Activated T-cell treated with anti-CD3 and anti-CD28 coated beads for 24 hours (primary cell): ENCODE measurements around the gene OR5T2.
"Not testable (repeated sequence)": the region's sequence is repeated elsewhere in the genome, so short reads cannot be mapped to it uniquely, and the experiment has no call there.

Source experiments
- DNase-seq: peaks from one replicate; pipeline ENCODE4 v3.0.0-alpha.2; 2020; ENCODE audit warnings: low read depth

The OR5T2 gene

GRCh38 chr11:56234155-56234554 lies at the start of gene OR5T2:
TSS of gene OR5T2 (minus strand) at chr11:56234255. CDS start at chr11:56233062, 1,193 bp downstream.
- DNase-seq = no peak

GRCh38 chr11:56273854-56274253 lies 39.8 kb upstream of the OR5T2 start, which contains the start of gene OR5T1:
TSS of gene OR5T1 (plus strand) at chr11:56274154. CDS start at chr11:56275639, 1,485 bp downstream.
- DNase-seq = no peak

DNA sequence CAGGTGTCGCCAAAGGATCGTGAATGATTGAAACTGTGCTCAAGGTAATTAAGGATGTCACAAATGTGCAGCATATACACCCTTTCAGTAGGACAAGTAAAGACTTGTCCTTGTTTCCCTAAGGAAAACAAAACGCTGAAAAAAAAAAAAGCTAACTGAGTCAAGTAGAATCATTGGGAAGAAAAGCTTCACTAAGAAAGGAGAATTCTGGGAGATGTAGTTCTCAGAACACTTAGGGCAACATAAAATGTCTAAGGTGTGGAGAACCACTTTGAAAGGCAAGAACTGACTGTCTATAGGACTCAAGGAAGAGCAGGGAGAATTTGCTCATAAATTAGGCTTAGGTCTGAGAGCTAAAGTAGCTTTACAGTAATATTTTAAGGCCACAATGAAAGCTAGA lies 37.0 kb upstream of the OR5T2 start:
- DNase-seq = no peak

GRCh38 chr11:56251954-56252353 lies 17.9 kb upstream of the OR5T2 start, which contains the start of gene OR5T3:
TSS of gene OR5T3 (plus strand) at chr11:56252254. CDS start at chr11:56252254, 0 bp downstream.
- no peak for DNase-seq

DNA sequence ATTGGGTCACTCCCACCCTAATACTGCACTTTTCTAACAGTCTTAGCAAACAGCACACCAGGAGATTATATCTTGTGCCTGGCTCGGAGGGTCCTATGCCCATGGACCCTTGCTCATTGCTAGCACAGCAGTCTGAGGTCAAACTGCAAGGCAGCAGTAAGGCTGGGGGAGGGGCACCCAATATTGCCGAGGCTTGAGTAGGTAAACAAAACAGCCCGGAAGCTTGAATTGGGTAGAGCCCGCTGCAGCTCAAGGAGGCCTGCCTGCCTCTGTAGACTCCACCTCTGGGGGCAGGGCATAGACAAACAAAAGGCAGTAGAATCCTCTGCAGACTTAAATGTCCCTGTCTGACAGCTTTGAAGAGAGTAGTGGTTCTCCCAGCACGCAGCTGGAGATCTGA lies 14.3 kb downstream of the OR5T2 start:
- DNase-seq = not testable (repeated sequence)

GRCh38 chr11:56214537-56214936 lies 19.5 kb downstream of the OR5T2 start:
- DNase-seq = no peak

DNA sequence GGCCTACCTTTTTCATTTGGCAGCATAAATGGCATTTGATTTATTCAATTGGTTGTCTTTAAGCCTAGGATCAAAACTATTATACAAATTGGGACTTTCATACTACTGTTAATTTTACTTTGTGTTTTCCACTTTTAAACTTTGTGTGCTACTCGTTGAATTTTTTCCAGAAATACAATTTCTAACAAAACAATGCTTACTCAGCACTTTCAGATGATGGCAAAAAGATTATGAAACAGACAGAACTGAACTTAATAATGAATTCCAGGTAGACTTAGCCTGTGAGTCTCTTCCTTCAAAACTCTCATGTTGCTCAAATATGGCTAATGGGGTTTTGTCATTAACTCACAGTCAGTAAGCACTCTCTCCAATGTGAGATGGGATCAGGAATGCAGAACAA lies 26.3 kb downstream of the OR5T2 start:
- DNase-seq = no peak

- no peak for DNase-seq
Observed at GRCh38 chr11:56197367-56197766, 36.7 kb downstream of the OR5T2 start.

GRCh38 chr11:56196705-56197104 lies 37.4 kb downstream of the OR5T2 start:
- DNase-seq = no peak

GRCh38 chr11:56188602-56189001 lies 45.5 kb downstream of the OR5T2 start:
- DNase-seq = no peak

GRCh38 chr11:56183459-56183858 lies 50.6 kb downstream of the OR5T2 start:
- no peak for DNase-seq
